ENCODE results near the gene LFNG.

Gene LFNG

GRCh38 chr7:2576742-2577491, 57.3 kb downstream of the LFNG start:
- Mint-ChIP-seq H3K4me3 (no peak overlapping the region), H3K27me3 (ENCODE audit: low read depth) (no peaks in the 10 kb centered on the region), H3K27ac (no peak overlapping the region), H3K4me1 (peaks cover 5% of the 10 kb centered on the region), H3K36me3 (ENCODE audit: low read depth) (peaks cover 42% of the 10 kb centered on the region), H3K9me3 (no peaks in the 10 kb centered on the region)
- TF ChIP-seq, protein P1, sequence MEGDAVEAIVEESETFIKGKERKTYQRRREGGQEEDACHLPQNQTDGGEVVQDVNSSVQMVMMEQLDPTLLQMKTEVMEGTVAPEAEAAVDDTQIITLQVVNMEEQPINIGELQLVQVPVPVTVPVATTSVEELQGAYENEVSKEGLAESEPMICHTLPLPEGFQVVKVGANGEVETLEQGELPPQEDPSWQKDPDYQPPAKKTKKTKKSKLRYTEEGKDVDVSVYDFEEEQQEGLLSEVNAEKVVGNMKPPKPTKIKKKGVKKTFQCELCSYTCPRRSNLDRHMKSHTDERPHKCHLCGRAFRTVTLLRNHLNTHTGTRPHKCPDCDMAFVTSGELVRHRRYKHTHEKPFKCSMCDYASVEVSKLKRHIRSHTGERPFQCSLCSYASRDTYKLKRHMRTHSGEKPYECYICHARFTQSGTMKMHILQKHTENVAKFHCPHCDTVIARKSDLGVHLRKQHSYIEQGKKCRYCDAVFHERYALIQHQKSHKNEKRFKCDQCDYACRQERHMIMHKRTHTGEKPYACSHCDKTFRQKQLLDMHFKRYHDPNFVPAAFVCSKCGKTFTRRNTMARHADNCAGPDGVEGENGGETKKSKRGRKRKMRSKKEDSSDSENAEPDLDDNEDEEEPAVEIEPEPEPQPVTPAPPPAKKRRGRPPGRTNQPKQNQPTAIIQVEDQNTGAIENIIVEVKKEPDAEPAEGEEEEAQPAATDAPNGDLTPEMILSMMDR (IDR thresholded peaks at IDR 0.05; ENCODE audit: unreplicated experiment in 3 of 3): no peak

All from nephron (organoid).